ENCODE measurements around the gene CDKAL1. TPM values are rescaled to one million over a fixed set of nuclear protein-coding genes. Genes with fewer than 3 reads are reported as not detected.

The CDKAL1 gene
- total RNA-seq, 1 experiment from 2014 or later = 11.8 TPM

DNA sequence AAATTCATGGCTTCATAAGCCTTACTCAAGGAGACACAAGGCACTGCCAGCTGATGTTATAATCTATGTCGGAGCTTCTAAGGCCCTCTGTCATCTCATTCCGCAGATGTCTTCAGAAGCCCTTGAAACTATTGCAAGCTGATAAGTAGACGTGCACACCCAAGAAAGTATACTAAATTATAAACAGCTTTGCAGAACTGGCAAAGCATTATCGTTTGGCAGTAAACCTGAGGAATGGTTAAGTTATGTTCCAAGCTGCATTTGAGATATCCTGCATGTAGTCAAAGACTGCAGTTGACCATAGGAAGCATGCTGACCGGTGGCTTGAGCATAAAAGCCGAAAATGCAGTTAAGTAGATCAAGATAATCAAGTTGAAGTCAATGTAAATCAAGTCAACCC lies 633.5 kb downstream of the CDKAL1 start:
- H3K4me3 Mint-ChIP-seq (ENCODE audit: unreplicated experiment) = no peak overlapping the region
- BruUV-seq (replicated peaks) = no TSS peak
- ChIA-PET POLR2A (no interaction called here), CTCF (interaction anchor here (0.6 kb wide), 1 partner anchor 495 kb away, joined by 3 read pairs; no protein-coding TSS in a partner anchor)
- H3K4me1 Mint-ChIP-seq (ENCODE audit: insufficient read depth, unreplicated experiment) = no peaks in the 10 kb centered on the region
- H3K27me3 Mint-ChIP-seq (ENCODE audit: insufficient read depth, unreplicated experiment) = no peaks in the 10 kb centered on the region
- intact Hi-C loops (cut with micrococcal nuclease) = no loop called here
- H3K36me3 Mint-ChIP-seq (ENCODE audit: insufficient read depth, unreplicated experiment) = no peaks in the 10 kb centered on the region
- TF ChIP-seq, protein P1, sequence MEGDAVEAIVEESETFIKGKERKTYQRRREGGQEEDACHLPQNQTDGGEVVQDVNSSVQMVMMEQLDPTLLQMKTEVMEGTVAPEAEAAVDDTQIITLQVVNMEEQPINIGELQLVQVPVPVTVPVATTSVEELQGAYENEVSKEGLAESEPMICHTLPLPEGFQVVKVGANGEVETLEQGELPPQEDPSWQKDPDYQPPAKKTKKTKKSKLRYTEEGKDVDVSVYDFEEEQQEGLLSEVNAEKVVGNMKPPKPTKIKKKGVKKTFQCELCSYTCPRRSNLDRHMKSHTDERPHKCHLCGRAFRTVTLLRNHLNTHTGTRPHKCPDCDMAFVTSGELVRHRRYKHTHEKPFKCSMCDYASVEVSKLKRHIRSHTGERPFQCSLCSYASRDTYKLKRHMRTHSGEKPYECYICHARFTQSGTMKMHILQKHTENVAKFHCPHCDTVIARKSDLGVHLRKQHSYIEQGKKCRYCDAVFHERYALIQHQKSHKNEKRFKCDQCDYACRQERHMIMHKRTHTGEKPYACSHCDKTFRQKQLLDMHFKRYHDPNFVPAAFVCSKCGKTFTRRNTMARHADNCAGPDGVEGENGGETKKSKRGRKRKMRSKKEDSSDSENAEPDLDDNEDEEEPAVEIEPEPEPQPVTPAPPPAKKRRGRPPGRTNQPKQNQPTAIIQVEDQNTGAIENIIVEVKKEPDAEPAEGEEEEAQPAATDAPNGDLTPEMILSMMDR (IDR thresholded peaks at IDR 0.05; ENCODE audit: unreplicated experiment) = no peak
- no peaks in the 10 kb centered on the region for H3K9me3 Mint-ChIP-seq (ENCODE audit: unreplicated experiment)
- H3K27ac Mint-ChIP-seq (ENCODE audit: low read depth, unreplicated experiment) = no peak overlapping the region
- no peak for DNase-seq (ENCODE audit: unreplicated experiment)

DNA sequence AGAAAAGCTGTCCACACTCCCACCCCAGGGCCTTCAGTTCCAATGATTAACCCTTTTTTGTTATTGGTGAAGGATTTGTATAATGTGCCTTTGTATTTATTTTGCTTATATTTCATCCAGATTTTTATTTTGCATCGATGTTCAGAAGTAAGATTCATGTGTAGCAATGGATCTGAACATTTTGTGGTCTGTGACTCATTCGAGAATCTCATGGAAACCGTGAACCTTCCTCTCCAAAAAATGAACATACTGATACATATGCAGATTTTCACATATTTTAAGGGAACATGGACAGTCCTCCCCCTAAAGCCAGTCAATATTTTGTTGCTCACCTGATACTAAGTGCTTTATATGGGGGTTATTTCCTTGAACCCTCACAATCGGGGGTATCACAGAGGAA lies 637.5 kb downstream of the CDKAL1 start:
- H3K9me3 Mint-ChIP-seq (ENCODE audit: unreplicated experiment) = no peaks in the 10 kb centered on the region
- TF ChIP-seq, protein P1 (IDR thresholded peaks at IDR 0.05; ENCODE audit: unreplicated experiment) = no peak

DNA sequence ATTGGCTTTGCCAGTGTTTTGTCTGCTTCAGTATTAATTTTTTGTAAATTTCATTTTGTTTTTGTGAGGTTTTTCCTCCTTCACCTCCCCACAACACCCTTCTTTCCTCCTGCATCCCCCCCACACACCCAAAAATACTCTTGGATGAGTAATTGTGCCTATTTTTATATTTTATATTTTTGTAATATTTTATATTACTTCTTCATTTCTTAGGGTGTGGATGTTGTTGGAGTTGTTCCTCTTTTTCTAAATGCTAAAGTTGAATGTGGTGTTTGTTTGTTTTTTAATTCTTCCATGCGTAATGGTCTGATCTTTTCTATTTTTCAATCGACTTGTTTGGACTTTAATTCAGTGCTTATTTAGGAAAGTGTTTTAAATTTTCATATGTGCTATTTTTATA lies 638.8 kb downstream of the CDKAL1 start:
- intact Hi-C loops (cut with micrococcal nuclease) = no loop called here
- Mint-ChIP-seq H3K4me1 (ENCODE audit: insufficient read depth, unreplicated experiment) (no peaks in the 10 kb centered on the region), H3K27me3 (ENCODE audit: insufficient read depth, unreplicated experiment) (no peaks in the 10 kb centered on the region), H3K9me3 (ENCODE audit: unreplicated experiment) (no peaks in the 10 kb centered on the region), H3K27ac (ENCODE audit: low read depth, unreplicated experiment) (no peak overlapping the region), H3K36me3 (ENCODE audit: insufficient read depth, unreplicated experiment) (no peaks in the 10 kb centered on the region), H3K4me3 (ENCODE audit: unreplicated experiment) (no peak overlapping the region)
- POLR2A ChIA-PET = no interaction called here
- no peak for DNase-seq (ENCODE audit: unreplicated experiment)
- CTCF ChIA-PET = no interaction called here
- TF ChIP-seq, protein P1 (IDR thresholded peaks at IDR 0.05; ENCODE audit: unreplicated experiment) = no peak
- no TSS peak for BruUV-seq (replicated peaks)

More for the DNA sequence above, 637.5 kb downstream of the CDKAL1 start:
- POLR2A ChIA-PET = no interaction called here
- H3K36me3 Mint-ChIP-seq (ENCODE audit: insufficient read depth, unreplicated experiment) = no peaks in the 10 kb centered on the region
- intact Hi-C loops (cut with micrococcal nuclease) = no loop called here
- no peaks in the 10 kb centered on the region for H3K27me3 Mint-ChIP-seq (ENCODE audit: insufficient read depth, unreplicated experiment)
- CTCF ChIA-PET = interaction anchor here (0.6 kb wide), 1 partner anchor 234 kb away, joined by 3 read pairs; no protein-coding TSS in a partner anchor
- H3K27ac Mint-ChIP-seq (ENCODE audit: low read depth, unreplicated experiment) = peak overlapping the region; percentile 9
- H3K4me1 Mint-ChIP-seq (ENCODE audit: insufficient read depth, unreplicated experiment) = no peaks in the 10 kb centered on the region
- peak; percentile 20 for DNase-seq (ENCODE audit: unreplicated experiment)
- BruUV-seq (replicated peaks) = no TSS peak
- no peak overlapping the region for H3K4me3 Mint-ChIP-seq (ENCODE audit: unreplicated experiment)

DNA sequence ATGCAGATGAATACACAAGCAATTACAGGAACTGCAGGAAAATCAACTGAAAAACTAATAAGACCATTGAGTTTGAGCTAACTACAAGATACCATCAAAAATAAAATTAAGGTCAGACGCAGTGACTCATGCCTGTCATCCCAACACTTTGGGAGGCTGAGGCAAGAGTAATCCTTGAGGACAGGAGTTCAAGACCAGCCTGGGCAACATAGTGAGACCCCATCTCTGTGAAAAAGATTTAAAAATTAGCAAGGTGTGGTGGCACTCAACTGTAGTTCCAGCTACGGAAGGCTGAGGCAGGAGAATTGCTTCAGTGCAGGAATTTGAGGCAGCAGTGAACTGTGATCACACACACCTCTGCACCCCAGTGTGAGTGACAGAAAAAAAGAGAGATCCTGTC lies 639.4 kb downstream of the CDKAL1 start:
- no TSS peak for BruUV-seq (replicated peaks)
- Mint-ChIP-seq H3K4me3 (ENCODE audit: unreplicated experiment) (no peak overlapping the region), H3K27ac (ENCODE audit: low read depth, unreplicated experiment) (no peak overlapping the region), H3K36me3 (ENCODE audit: insufficient read depth, unreplicated experiment) (no peaks in the 10 kb centered on the region), H3K4me1 (ENCODE audit: insufficient read depth, unreplicated experiment) (no peaks in the 10 kb centered on the region), H3K27me3 (ENCODE audit: insufficient read depth, unreplicated experiment) (no peaks in the 10 kb centered on the region), H3K9me3 (ENCODE audit: unreplicated experiment) (no peaks in the 10 kb centered on the region)
- ChIA-PET CTCF (no interaction called here), POLR2A (no interaction called here)
- DNase-seq (ENCODE audit: unreplicated experiment) = no peak
- TF ChIP-seq, protein P1 (IDR thresholded peaks at IDR 0.05; ENCODE audit: unreplicated experiment) = no peak
- intact Hi-C loops (cut with micrococcal nuclease) = no loop called here
